ENCODE measurements around the gene HMGA1. TPM values are rescaled to one million over a fixed set of nuclear protein-coding genes. Genes with fewer than 3 reads are reported as not detected.

The HMGA1 gene
- total RNA-seq, 1 experiment from 2014 or later, result 154 TPM

- H3K36me3 Mint-ChIP-seq (ENCODE audit: insufficient read depth, unreplicated experiment), result no peaks in the 10 kb centered on the region
Observed at GRCh38 chr6:34236131-34236442, 586 bp upstream of the HMGA1 start.

DNA sequence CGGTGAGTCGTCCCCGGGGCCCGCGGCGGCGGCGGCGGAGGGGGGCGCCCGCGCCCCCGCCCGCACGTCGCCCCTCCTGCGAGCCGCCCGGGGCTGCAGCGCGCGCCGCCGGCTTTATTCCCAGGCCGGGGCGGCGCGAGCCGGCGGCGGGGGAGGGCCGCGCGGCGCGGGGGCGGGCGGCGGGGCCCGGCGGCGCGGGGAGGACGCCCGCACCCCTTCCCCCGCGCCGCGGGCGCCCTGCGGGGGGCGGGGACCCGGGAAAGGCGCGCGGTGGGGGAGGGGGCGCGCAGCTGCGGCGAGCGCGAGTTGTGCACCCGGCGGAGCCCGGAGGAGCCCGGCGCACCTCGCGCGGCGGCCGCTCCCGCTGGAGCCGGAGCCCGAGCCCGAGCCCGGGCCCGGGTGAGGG lies 646 bp downstream of the HMGA1 start:
- Mint-ChIP-seq H3K4me1 (ENCODE audit: insufficient read depth, unreplicated experiment) (peaks cover 15% of the 10 kb centered on the region), H3K4me3 (ENCODE audit: unreplicated experiment) (peak overlapping the region; percentile 70), H3K27me3 (ENCODE audit: insufficient read depth, unreplicated experiment) (no peaks in the 10 kb centered on the region), H3K36me3 (ENCODE audit: insufficient read depth, unreplicated experiment) (no peaks in the 10 kb centered on the region), H3K27ac (ENCODE audit: low read depth, unreplicated experiment) (no peak overlapping the region), H3K9me3 (ENCODE audit: unreplicated experiment) (no peaks in the 10 kb centered on the region)
- no peak for TF ChIP-seq CTCF (IDR thresholded peaks at IDR 0.05; ENCODE audit: unreplicated experiment)
- BruUV-seq (replicated peaks), result no TSS peak
- POLR2A ChIA-PET, result interaction anchor here (1.0 to 1.7 kb wide), 5 partner anchors 11 to 189 kb away, joined by 3 to 21 read pairs (median 6); partner anchors contain the start of gene RPS10
- CTCF ChIA-PET, result interaction anchor here (0.6 to 1.5 kb wide), 2 partner anchors 12 to 74 kb away, joined by 3 to 5 read pairs; no protein-coding TSS in a partner anchor
- intact Hi-C loops (cut with micrococcal nuclease), result no loop called here
- DNase-seq (ENCODE audit: unreplicated experiment), result no peak

More at GRCh38 chr6:34236131-34236442, 586 bp upstream of the HMGA1 start:
- intact Hi-C loops (cut with micrococcal nuclease), result no loop called here
- POLR2A ChIA-PET, result interaction anchor here (0.7 to 1.7 kb wide), 5 partner anchors 12 to 180 kb away, joined by 3 to 21 read pairs (median 5); partner anchors contain the start of gene SMIM29
- H3K9me3 Mint-ChIP-seq (ENCODE audit: unreplicated experiment), result no peaks in the 10 kb centered on the region
- BruUV-seq (replicated peaks), result TSS peak; percentile 96
- no peak for TF ChIP-seq CTCF (IDR thresholded peaks at IDR 0.05; ENCODE audit: unreplicated experiment)
- peak; percentile 54 for DNase-seq (ENCODE audit: unreplicated experiment)
- peak overlapping the region; percentile 70 for H3K4me3 Mint-ChIP-seq (ENCODE audit: unreplicated experiment)
- H3K27me3 Mint-ChIP-seq (ENCODE audit: insufficient read depth, unreplicated experiment), result no peaks in the 10 kb centered on the region
- H3K4me1 Mint-ChIP-seq (ENCODE audit: insufficient read depth, unreplicated experiment), result peaks cover 12% of the 10 kb centered on the region
- CTCF ChIA-PET, result interaction anchor here (0.8 to 1.5 kb wide), 2 partner anchors 14 to 72 kb away, joined by 3 to 5 read pairs; no protein-coding TSS in a partner anchor
- no peak overlapping the region for H3K27ac Mint-ChIP-seq (ENCODE audit: low read depth, unreplicated experiment)

DNA sequence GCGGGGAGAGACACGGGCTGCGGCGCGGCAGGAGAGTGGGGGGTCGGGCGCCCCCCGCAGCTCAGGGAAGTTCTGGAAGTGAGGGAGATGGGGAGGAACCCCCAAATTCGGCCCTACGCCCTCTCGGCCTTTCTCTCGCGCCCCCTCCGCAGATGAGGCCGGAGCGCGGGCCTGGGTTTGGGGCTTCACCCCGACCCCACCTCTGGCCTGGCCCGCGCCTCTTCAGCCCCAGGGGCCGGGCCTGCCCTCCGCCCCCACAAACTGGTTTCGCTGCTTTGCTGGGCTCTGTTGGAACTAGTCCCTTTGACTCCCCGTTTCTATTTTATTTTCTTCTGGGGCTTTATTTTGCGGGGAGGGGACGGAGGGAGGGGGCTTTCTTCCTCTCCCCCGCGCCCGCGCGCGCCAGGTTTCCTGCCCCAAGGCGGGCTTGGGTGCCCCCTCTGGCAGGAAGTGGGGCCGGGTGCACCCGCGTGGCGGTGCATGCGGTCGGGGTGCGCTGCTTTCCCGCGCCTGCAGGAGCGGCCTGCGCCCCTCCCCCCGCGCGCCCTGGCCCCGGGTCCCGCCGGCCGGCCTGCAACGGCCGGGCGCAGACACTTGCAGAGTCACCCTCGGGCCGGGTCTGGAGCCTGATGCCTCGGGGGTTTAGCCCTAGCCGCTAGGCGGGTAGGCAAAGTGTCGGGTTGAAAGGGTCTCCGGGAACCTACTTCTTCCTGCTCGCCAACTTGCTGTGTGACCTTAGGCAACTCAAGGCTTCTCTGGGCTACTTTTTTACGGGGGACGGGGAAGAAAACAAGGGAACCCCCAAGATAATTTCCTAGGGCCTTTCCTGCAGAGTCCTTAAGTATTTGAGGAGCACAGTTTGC lies 1.3 kb downstream of the HMGA1 start:
- ChIA-PET CTCF (interaction anchor here (0.6 to 1.5 kb wide), 2 partner anchors 12 to 74 kb away, joined by 3 to 5 read pairs; no protein-coding TSS in a partner anchor), POLR2A (interaction anchor here (1.4 to 1.7 kb wide), 2 partner anchors 14 to 154 kb away, joined by 5 to 21 read pairs; no protein-coding TSS in a partner anchor)
- TSS peak; percentile 24 for BruUV-seq (replicated peaks)
- Mint-ChIP-seq H3K4me3 (ENCODE audit: unreplicated experiment) (peak overlapping the region; percentile 69), H3K36me3 (ENCODE audit: insufficient read depth, unreplicated experiment) (no peaks in the 10 kb centered on the region), H3K4me1 (ENCODE audit: insufficient read depth, unreplicated experiment) (peaks cover 22% of the 10 kb centered on the region), H3K27ac (ENCODE audit: low read depth, unreplicated experiment) (no peak overlapping the region), H3K27me3 (ENCODE audit: insufficient read depth, unreplicated experiment) (no peaks in the 10 kb centered on the region), H3K9me3 (ENCODE audit: unreplicated experiment) (no peaks in the 10 kb centered on the region)
- peak; percentile 45 for DNase-seq (ENCODE audit: unreplicated experiment)
- intact Hi-C loops (cut with micrococcal nuclease), result no loop called here
- no peak for TF ChIP-seq CTCF (IDR thresholded peaks at IDR 0.05; ENCODE audit: unreplicated experiment)
